ENCODE data around the gene TSPAN5. TPM values are rescaled to one million over a fixed set of nuclear protein-coding genes. Genes with fewer than 3 reads are reported as not detected.

The TSPAN5 gene
- total RNA-seq, 1 donor from 2014 or later, result 61.4 TPM

GRCh38 chr4:98632258-98632657, 26.2 kb downstream of the TSPAN5 start:
- Histone ChIP-seq H3K9ac (ENCODE audit: low read length) (no peak overlapping the region), H3K79me2 (ENCODE audit: insufficient read depth, low read length) (peaks cover 100% of the 10 kb centered on the region), H2AFZ (ENCODE audit: low read depth, low read length) (no peak overlapping the region), H3K27me3 (ENCODE audit: insufficient read depth, low read length) (no peaks in the 10 kb centered on the region), H3K4me3 (ENCODE audit: insufficient read depth, low read depth, low read length) (no peak overlapping the region), H3K36me3 (ENCODE audit: insufficient read depth, low read length) (no peaks in the 10 kb centered on the region), H4K20me1 (ENCODE audit: insufficient read depth, low read length) (peaks cover 55% of the 10 kb centered on the region), H3K4me2 (ENCODE audit: low read length) (no peak overlapping the region), H3K9me3 (ENCODE audit: insufficient read depth, low read depth, low read length) (no peaks in the 10 kb centered on the region), H3K27ac (ENCODE audit: low read depth, low read length) (no peak overlapping the region), H3K4me1 (ENCODE audit: insufficient read depth, low read length) (peaks cover 26% of the 10 kb centered on the region)
- DNase-seq (ENCODE audit: low read depth) (no peak), FAIRE-seq (peak; percentile 29)
- H3K36me3 Mint-ChIP-seq (ENCODE audit: low read depth, unreplicated experiment), result peaks cover 11% of the 10 kb centered on the region
- H3K27me3 Mint-ChIP-seq (ENCODE audit: low read depth, unreplicated experiment), result no peaks in the 10 kb centered on the region
- no peak overlapping the region for H3K4me3 Mint-ChIP-seq (ENCODE audit: unreplicated experiment)
- peaks cover 1% of the 10 kb centered on the region for H3K9me3 Mint-ChIP-seq (ENCODE audit: unreplicated experiment)
- no peak for TF ChIP-seq EZH2 (IDR thresholded peaks at IDR 0.05; ENCODE audit: insufficient read depth, low read length)
- TF ChIP-seq, protein P1, sequence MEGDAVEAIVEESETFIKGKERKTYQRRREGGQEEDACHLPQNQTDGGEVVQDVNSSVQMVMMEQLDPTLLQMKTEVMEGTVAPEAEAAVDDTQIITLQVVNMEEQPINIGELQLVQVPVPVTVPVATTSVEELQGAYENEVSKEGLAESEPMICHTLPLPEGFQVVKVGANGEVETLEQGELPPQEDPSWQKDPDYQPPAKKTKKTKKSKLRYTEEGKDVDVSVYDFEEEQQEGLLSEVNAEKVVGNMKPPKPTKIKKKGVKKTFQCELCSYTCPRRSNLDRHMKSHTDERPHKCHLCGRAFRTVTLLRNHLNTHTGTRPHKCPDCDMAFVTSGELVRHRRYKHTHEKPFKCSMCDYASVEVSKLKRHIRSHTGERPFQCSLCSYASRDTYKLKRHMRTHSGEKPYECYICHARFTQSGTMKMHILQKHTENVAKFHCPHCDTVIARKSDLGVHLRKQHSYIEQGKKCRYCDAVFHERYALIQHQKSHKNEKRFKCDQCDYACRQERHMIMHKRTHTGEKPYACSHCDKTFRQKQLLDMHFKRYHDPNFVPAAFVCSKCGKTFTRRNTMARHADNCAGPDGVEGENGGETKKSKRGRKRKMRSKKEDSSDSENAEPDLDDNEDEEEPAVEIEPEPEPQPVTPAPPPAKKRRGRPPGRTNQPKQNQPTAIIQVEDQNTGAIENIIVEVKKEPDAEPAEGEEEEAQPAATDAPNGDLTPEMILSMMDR (IDR thresholded peaks at IDR 0.05; ENCODE audit: insufficient read depth, low read depth, low read length), result no peak
- no peak overlapping the region for H3K27ac Mint-ChIP-seq (ENCODE audit: unreplicated experiment)
- peaks cover 19% of the 10 kb centered on the region for H3K4me1 Mint-ChIP-seq (ENCODE audit: low read depth, unreplicated experiment)

- peaks cover 1% of the 10 kb centered on the region for H3K9me3 Mint-ChIP-seq (ENCODE audit: unreplicated experiment)
- Histone ChIP-seq H2AFZ (ENCODE audit: low read depth, low read length) (no peak overlapping the region), H3K79me2 (ENCODE audit: insufficient read depth, low read length) (peaks cover 100% of the 10 kb centered on the region), H3K9me3 (ENCODE audit: insufficient read depth, low read depth, low read length) (no peaks in the 10 kb centered on the region), H3K27me3 (ENCODE audit: insufficient read depth, low read length) (no peaks in the 10 kb centered on the region), H3K4me1 (ENCODE audit: insufficient read depth, low read length) (peaks cover 33% of the 10 kb centered on the region), H3K36me3 (ENCODE audit: insufficient read depth, low read length) (no peaks in the 10 kb centered on the region), H3K4me3 (ENCODE audit: insufficient read depth, low read depth, low read length) (no peak overlapping the region), H3K9ac (ENCODE audit: low read length) (no peak overlapping the region), H3K4me2 (ENCODE audit: low read length) (no peak overlapping the region), H4K20me1 (ENCODE audit: insufficient read depth, low read length) (peaks cover 48% of the 10 kb centered on the region), H3K27ac (ENCODE audit: low read depth, low read length) (no peak overlapping the region)
- peaks cover 11% of the 10 kb centered on the region for H3K36me3 Mint-ChIP-seq (ENCODE audit: low read depth, unreplicated experiment)
- FAIRE-seq, result no peak
- no peak for TF ChIP-seq EZH2 (IDR thresholded peaks at IDR 0.05; ENCODE audit: insufficient read depth, low read length)
- TF ChIP-seq, protein P1 (IDR thresholded peaks at IDR 0.05; ENCODE audit: insufficient read depth, low read depth, low read length), result no peak
- peaks cover 26% of the 10 kb centered on the region for H3K4me1 Mint-ChIP-seq (ENCODE audit: low read depth, unreplicated experiment)
- H3K27me3 Mint-ChIP-seq (ENCODE audit: low read depth, unreplicated experiment), result no peaks in the 10 kb centered on the region
- H3K4me3 Mint-ChIP-seq (ENCODE audit: unreplicated experiment), result no peak overlapping the region
- no peak for DNase-seq (ENCODE audit: low read depth)
- H3K27ac Mint-ChIP-seq (ENCODE audit: unreplicated experiment), result no peak overlapping the region
Measured at GRCh38 chr4:98631506-98631905, 26.9 kb downstream of the TSPAN5 start.

GRCh38 chr4:98630737-98631454, 27.5 kb downstream of the TSPAN5 start:
- TF ChIP-seq, protein P1 (IDR thresholded peaks at IDR 0.05; ENCODE audit: insufficient read depth, low read depth, low read length), result no peak
- no peak for TF ChIP-seq EZH2 (IDR thresholded peaks at IDR 0.05; ENCODE audit: insufficient read depth, low read length)
- H3K4me3 Mint-ChIP-seq (ENCODE audit: unreplicated experiment), result no peak overlapping the region
- H3K79me2 ChIP-seq (ENCODE audit: insufficient read depth, low read length), result peaks cover 99% of the 10 kb centered on the region
- H3K27me3 Mint-ChIP-seq (ENCODE audit: low read depth, unreplicated experiment), result no peaks in the 10 kb centered on the region
- H3K4me1 Mint-ChIP-seq (ENCODE audit: low read depth, unreplicated experiment), result peaks cover 32% of the 10 kb centered on the region
- peaks cover 1% of the 10 kb centered on the region for H3K9me3 Mint-ChIP-seq (ENCODE audit: unreplicated experiment)
- H3K27me3 ChIP-seq (ENCODE audit: insufficient read depth, low read length), result no peaks in the 10 kb centered on the region
- peaks cover 44% of the 10 kb centered on the region for H4K20me1 ChIP-seq (ENCODE audit: insufficient read depth, low read length)
- DNase-seq (ENCODE audit: low read depth), result no peak
- H3K36me3 ChIP-seq (ENCODE audit: insufficient read depth, low read length), result no peaks in the 10 kb centered on the region
- FAIRE-seq, result peak; percentile 63
- H3K27ac ChIP-seq (ENCODE audit: low read depth, low read length), result no peak overlapping the region
- H3K9me3 ChIP-seq (ENCODE audit: insufficient read depth, low read depth, low read length), result no peaks in the 10 kb centered on the region
- H2AFZ ChIP-seq (ENCODE audit: low read depth, low read length), result no peak overlapping the region
- peaks cover 11% of the 10 kb centered on the region for H3K36me3 Mint-ChIP-seq (ENCODE audit: low read depth, unreplicated experiment)
- no peak overlapping the region for H3K27ac Mint-ChIP-seq (ENCODE audit: unreplicated experiment)
- H3K4me2 ChIP-seq (ENCODE audit: low read length), result no peak overlapping the region
- no peak overlapping the region for H3K9ac ChIP-seq (ENCODE audit: low read length)
- no peak overlapping the region for H3K4me3 ChIP-seq (ENCODE audit: insufficient read depth, low read depth, low read length)
- H3K4me1 ChIP-seq (ENCODE audit: insufficient read depth, low read length), result peaks cover 39% of the 10 kb centered on the region
